SU-DHL-6 (cell line): Measurements from ENCODE around the gene UBE2O.

Experiments used
- H2AFZ ChIP-seq: fragments of 200-600 bp; sonication (generic); 2 replicates; pipeline ENCODE4 v1.6.1; 2014; ENCODE audit warnings: low read depth, mild to moderate bottlenecking, moderate library complexity, mixed read lengths, antibody characterized with exemption, low read length; ENCODE audit not compliant: severe bottlenecking
- H3F3A ChIP-seq: fragments of 200-600 bp; shearing (Covaris generic); 2 replicates; pipeline ENCODE4 v1.6.0; 2016; ENCODE audit warnings: antibody characterized with exemption, mild to moderate bottlenecking; ENCODE audit not compliant: insufficient read depth
- H3K27ac ChIP-seq: fragments of 200-600 bp; sonication (generic); 2 replicates; pipeline ENCODE4 v1.5.1; 2016; ENCODE audit warnings: low read depth, mild to moderate bottlenecking, low read length, moderate library complexity, mixed read lengths
- H3K27me3 ChIP-seq: fragments of 200-600 bp; sonication (generic), shearing (Covaris generic); 2 replicates; pipeline ENCODE4 v1.6.0; 2014; ENCODE audit warnings: mild to moderate bottlenecking, low read length
- H3K36me3 ChIP-seq: fragments of 200-600 bp; sonication (generic); 2 replicates; pipeline ENCODE4 v1.6.1; 2014; ENCODE audit warnings: mild to moderate bottlenecking, low read length, mixed read lengths
- H3K4me2 ChIP-seq: fragments of 300-600, 200-600 bp; shearing (Covaris generic), sonication (generic); 2 replicates; pipeline ENCODE4 v1.6.0; 2014; ENCODE audit warnings: low read length, low read depth, mild to moderate bottlenecking; ENCODE audit not compliant: poor library complexity, severe bottlenecking
- H3K4me3 ChIP-seq: fragments of 200-600 bp; sonication (generic); 2 replicates; pipeline ENCODE4 v1.5.1; 2014; ENCODE audit warnings: antibody characterized with exemption, low read length, mild to moderate bottlenecking, mixed read lengths; ENCODE audit not compliant: insufficient read depth, poor library complexity, severe bottlenecking
- H3K79me2 ChIP-seq: fragments of 200-600 bp; sonication (generic); 2 replicates; pipeline ENCODE4 v1.6.1; 2014; ENCODE audit warnings: mild to moderate bottlenecking, low read length, moderate library complexity; ENCODE audit not compliant: insufficient read depth
- H3K9ac ChIP-seq: fragments of 200-600 bp; sonication (generic); 2 replicates; pipeline ENCODE4 v1.7.0; 2014; ENCODE audit warnings: mild to moderate bottlenecking, low read length
- H3K9me2 ChIP-seq: fragments of 200-600 bp; sonication (generic); replicated peaks from 2 replicates; pipeline ENCODE4 v1.6.1; 2014; ENCODE audit warnings: low read length; ENCODE audit not compliant: insufficient read depth
- H3K9me3 ChIP-seq: fragments of 200-600 bp; sonication (generic); 2 replicates; pipeline ENCODE4 v1.6.1; 2014; ENCODE audit warnings: low read length, mixed read lengths; ENCODE audit not compliant: insufficient read depth
- H4K20me1 ChIP-seq: fragments of 200-600 bp; sonication (generic); 2 replicates; pipeline ENCODE4 v1.6.1; 2014; ENCODE audit warnings: low read depth, mild to moderate bottlenecking, antibody characterized with exemption, low read length, moderate library complexity, mixed read lengths
- EZH2phosphoT487 ChIP-seq: fragments of 200-600 bp; sonication (generic), shearing (Covaris generic); conservative IDR thresholded peaks from 2 replicates; pipeline ENCODE4 v1.6.1; 2018; ENCODE audit warnings: mild to moderate bottlenecking, antibody characterized with exemption, low read length, moderate library complexity, mixed read lengths
- TF ChIP-seq, protein P1 (sequence below): fragments of 200-600 bp; sonication (generic); IDR thresholded peaks from one replicate; pipeline ENCODE4 v1.5.1; 2017; ENCODE audit warnings: antibody characterized with exemption, mild to moderate bottlenecking, low read length, moderate library complexity; ENCODE audit not compliant: insufficient read depth, poor library complexity, severe bottlenecking

UBE2O gene

GRCh38 chr17:76369379-76369778, 83.6 kb downstream of the UBE2O start:
- no peaks in the 10 kb centered on the region for H3K36me3 ChIP-seq
- no peak for TF ChIP-seq EZH2phosphoT487
- TF ChIP-seq, protein P1, sequence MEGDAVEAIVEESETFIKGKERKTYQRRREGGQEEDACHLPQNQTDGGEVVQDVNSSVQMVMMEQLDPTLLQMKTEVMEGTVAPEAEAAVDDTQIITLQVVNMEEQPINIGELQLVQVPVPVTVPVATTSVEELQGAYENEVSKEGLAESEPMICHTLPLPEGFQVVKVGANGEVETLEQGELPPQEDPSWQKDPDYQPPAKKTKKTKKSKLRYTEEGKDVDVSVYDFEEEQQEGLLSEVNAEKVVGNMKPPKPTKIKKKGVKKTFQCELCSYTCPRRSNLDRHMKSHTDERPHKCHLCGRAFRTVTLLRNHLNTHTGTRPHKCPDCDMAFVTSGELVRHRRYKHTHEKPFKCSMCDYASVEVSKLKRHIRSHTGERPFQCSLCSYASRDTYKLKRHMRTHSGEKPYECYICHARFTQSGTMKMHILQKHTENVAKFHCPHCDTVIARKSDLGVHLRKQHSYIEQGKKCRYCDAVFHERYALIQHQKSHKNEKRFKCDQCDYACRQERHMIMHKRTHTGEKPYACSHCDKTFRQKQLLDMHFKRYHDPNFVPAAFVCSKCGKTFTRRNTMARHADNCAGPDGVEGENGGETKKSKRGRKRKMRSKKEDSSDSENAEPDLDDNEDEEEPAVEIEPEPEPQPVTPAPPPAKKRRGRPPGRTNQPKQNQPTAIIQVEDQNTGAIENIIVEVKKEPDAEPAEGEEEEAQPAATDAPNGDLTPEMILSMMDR, result no peak
- H2AFZ ChIP-seq, result no peak overlapping the region
- no peaks in the 10 kb centered on the region for H3F3A ChIP-seq
- no peaks in the 10 kb centered on the region for H4K20me1 ChIP-seq
- H3K27ac ChIP-seq, result no peak overlapping the region
- H3K9me3 ChIP-seq, result no peaks in the 10 kb centered on the region
- no peak overlapping the region for H3K9ac ChIP-seq
- H3K4me2 ChIP-seq, result no peak overlapping the region
- no peaks in the 10 kb centered on the region for H3K9me2 ChIP-seq
- H3K79me2 ChIP-seq, result no peaks in the 10 kb centered on the region
- H3K27me3 ChIP-seq, result no peaks in the 10 kb centered on the region
- H3K4me3 ChIP-seq, result no peak overlapping the region

GRCh38 chr17:76368545-76368944, 84.4 kb downstream of the UBE2O start:
- H3K9ac ChIP-seq, result no peak overlapping the region
- H2AFZ ChIP-seq, result no peak overlapping the region
- H3K4me2 ChIP-seq, result no peak overlapping the region
- no peak for TF ChIP-seq EZH2phosphoT487
- TF ChIP-seq, protein P1, result no peak
- no peaks in the 10 kb centered on the region for H4K20me1 ChIP-seq
- H3K36me3 ChIP-seq, result no peaks in the 10 kb centered on the region
- H3K27me3 ChIP-seq, result no peaks in the 10 kb centered on the region
- no peak overlapping the region for H3K27ac ChIP-seq
- H3K9me2 ChIP-seq, result no peaks in the 10 kb centered on the region
- H3K9me3 ChIP-seq, result no peaks in the 10 kb centered on the region
- H3K79me2 ChIP-seq, result no peaks in the 10 kb centered on the region
- no peaks in the 10 kb centered on the region for H3F3A ChIP-seq
- no peak overlapping the region for H3K4me3 ChIP-seq

DNA sequence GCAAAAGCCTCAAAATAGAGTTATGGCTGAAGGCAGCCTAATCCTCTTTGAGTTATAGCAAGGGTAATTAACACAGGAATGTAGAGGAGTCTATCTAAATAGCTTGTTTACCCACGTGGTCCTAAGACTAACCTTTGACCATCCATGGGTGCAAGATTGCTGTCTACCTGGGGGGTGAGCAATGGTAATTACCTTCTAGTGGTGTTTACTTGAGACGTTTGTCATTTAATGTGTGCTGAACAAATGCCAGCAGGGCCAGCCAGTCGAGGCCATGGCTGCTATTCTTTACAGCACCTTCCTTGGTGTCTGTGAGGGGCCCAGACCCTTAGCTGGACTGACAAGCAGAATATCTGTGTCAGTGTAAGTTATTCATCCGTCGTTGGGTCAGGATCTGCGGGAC, 85.3 kb downstream of the UBE2O start:
- Histone ChIP-seq H3K27ac (no peak overlapping the region), H3K79me2 (no peaks in the 10 kb centered on the region), H3K4me2 (no peak overlapping the region), H3K9me2 (no peaks in the 10 kb centered on the region), H3K27me3 (no peaks in the 10 kb centered on the region), H3K4me3 (no peak overlapping the region), H3K9ac (no peak overlapping the region), H3K36me3 (no peaks in the 10 kb centered on the region), H4K20me1 (no peaks in the 10 kb centered on the region), H3F3A (no peaks in the 10 kb centered on the region), H3K9me3 (no peaks in the 10 kb centered on the region), H2AFZ (no peak overlapping the region)
- TF ChIP-seq, protein P1, result no peak
- no peak for TF ChIP-seq EZH2phosphoT487

- no peak for TF ChIP-seq EZH2phosphoT487
- TF ChIP-seq, protein P1, result no peak
- Histone ChIP-seq H3K27ac (no peak overlapping the region), H3K9me2 (no peaks in the 10 kb centered on the region), H3K9me3 (no peaks in the 10 kb centered on the region), H2AFZ (no peak overlapping the region), H3F3A (no peaks in the 10 kb centered on the region), H4K20me1 (no peaks in the 10 kb centered on the region), H3K4me3 (no peak overlapping the region), H3K4me2 (no peak overlapping the region), H3K36me3 (no peaks in the 10 kb centered on the region), H3K27me3 (no peaks in the 10 kb centered on the region), H3K79me2 (no peaks in the 10 kb centered on the region), H3K9ac (no peak overlapping the region)
Observed at GRCh38 chr17:76366247-76366646, 86.7 kb downstream of the UBE2O start.
